SK-MEL-5 (cell line): ENCODE measurements around the gene SFR1. TPM values are rescaled to one million over a fixed set of nuclear protein-coding genes. Genes with fewer than 3 reads are reported as not detected.

Experiments
- DNase-seq: peaks from one replicate; pipeline ENCODE4 v3.0.0-alpha.2; 2016; ENCODE audit warnings: low read depth, low spot score
- in situ Hi-C: cut with HindIII; loops from 2 replicates; pipeline ENCODE4 v1.10.0; 2016; ENCODE audit warnings: low sequenced_read_pairs, high pct_unique_total_duplicates, low pct_unique_long_range_greater_than_20kb
- total RNA-seq: library from RNA; depleted of rRNA; stranded (reverse); fragments of >200 nt; shearing (Covaris generic); gene quantifications from 2 replicates; pipeline ENCODE4 v1.2.3, GENCODE V29; 2014

Gene SFR1
- total RNA-seq, 1 experiment from 2014 or later = 8.6 TPM

DNA sequence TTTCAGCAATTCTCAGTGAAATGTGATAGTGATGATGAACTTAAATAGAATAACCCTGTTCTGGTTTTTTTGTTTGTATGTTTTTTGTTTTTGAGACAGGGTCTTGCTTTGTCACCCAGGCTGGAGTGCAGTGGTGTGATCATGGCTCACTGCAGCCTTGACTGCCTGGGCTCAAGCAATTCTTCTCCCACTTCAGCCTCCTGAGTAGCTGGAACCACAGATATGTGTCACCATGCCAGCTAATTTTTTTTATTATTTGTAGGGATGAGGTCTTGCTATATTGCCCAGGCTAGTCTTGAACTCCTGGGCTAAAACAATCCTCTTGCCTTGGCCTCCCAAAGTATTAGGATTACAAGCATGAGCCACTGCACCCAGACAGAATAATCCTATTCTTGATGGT lies 22.0 kb upstream of the SFR1 start:
- in situ Hi-C loops = no loop called here

GRCh38 chr10:104100795-104101194 lies 21.2 kb upstream of the SFR1 start:
- DNase-seq = no peak
- in situ Hi-C loops = no loop called here

More for the DNA sequence above, 22.0 kb upstream of the SFR1 start:
- DNase-seq = no peak

DNA sequence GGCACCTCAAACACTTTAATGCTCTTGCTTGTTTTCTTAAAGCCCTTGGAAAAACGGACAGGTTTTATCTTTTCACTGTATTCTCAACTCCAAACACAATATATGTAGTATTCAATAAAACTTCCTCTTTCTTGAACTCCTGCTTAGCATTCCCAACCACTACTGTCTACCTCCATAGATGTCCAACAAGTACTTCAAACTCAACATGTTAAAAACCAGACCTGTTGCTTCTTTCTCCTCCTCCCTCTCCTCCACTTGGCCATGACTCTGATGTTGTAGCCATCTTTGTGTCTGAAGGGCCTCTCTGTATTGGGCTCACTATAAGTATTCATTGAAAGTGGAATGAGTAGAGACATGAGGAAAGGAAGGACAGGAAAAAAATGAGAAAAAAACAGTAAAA lies 20.1 kb upstream of the SFR1 start:
- in situ Hi-C loops = no loop called here
- DNase-seq = no peak

GRCh38 chr10:104103956-104104355 lies 18.0 kb upstream of the SFR1 start:
- in situ Hi-C loops = no loop called here
- no peak for DNase-seq

DNA sequence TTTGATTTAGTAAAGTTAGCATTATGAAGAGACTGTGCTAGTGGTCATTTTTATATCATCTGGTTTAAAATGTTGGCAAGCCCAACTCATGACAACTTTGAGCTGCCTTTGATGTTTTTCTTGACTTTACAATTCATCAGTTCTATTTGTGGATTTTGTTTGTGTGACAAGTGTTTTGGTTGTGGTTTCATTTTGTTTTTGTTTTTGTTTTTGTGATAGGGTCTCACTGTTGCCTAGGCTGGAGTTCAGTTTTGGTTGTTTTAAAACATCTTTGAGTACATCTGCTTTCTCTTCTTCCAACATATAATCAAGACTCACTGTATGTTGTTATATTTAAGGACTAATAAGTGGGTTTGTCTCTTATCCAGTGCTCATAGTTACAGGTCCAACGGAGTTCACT lies 17.6 kb upstream of the SFR1 start:
- no peak for DNase-seq
- in situ Hi-C loops = no loop called here

- DNase-seq = no peak
- in situ Hi-C loops = no loop called here
These were observed 17.0 kb upstream of the SFR1 start for GRCh38 chr10:104104926-104105325.

DNA sequence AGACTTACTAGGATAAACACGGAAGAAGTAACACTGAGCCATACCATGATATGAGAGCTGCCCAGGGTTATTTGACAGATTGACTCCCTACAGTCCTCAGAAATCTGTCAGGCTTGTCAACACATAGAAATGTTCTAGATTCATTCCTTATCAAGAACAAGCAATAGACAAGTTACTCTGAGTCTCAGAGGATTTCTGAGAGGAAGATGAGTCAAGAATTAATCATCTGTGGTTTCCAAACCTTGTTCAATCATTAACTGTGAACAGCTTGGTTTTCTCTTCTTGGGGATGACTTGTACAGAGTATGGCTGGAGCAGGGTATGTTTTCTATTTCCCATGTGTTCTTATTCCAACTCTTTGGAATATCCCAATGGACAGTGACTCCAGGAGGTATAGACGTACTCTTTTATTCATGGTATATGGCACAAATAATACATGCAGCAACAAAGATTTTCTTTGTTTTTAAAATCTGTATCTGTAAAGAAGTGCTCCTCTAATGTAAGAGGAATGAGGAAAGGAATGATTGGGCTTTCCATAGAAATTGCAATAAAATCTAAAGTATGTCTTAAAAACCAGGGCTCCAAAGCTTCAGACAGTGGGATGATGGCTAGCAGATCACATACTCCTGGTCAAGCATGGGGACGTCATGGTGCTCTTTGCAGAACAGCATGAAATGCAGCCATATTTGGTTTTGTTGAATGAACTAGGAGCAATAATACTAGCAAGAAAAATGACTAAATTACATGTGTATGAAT lies 11.9 kb upstream of the SFR1 start:
- in situ Hi-C loops = no loop called here
- DNase-seq = no peak

GRCh38 chr10:104113376-104113956 lies 8.5 kb upstream of the SFR1 start:
- no peak for DNase-seq
- in situ Hi-C loops = no loop called here

- in situ Hi-C loops = no loop called here
- DNase-seq = no peak
These were observed 4.1 kb upstream of the SFR1 start for GRCh38 chr10:104117839-104118323.

GRCh38 chr10:104119996-104120395 lies 2.0 kb upstream of the SFR1 start:
- in situ Hi-C loops = no loop called here
- DNase-seq = no peak

DNA sequence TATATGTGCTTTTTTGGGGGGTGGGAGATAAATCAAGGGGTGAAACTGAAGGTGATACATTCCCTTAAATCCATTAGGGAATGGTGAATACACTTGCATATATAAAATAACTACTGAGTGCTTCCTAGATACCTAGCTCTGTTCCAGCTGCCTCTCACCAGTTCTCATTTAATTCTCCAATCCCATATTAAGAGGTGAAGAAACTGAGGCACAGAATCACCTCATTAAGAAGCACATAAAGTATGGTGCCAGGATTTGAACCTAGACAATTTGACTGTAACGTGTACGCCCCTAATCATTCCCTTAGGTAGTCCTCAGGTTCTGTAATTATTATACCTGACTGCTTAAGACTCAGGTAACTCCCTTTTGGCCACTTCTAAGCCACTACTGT lies 1.5 kb upstream of the SFR1 start:
- no peak for DNase-seq
- in situ Hi-C loops = no loop called here

GRCh38 chr10:104120903-104121484 lies 977 bp upstream of the SFR1 start:
- in situ Hi-C loops = no loop called here

GRCh38 chr10:104122225-104123107 lies 495 bp downstream of the SFR1 start:
- in situ Hi-C loops = no loop called here
- peak; percentile 11 for DNase-seq

More at GRCh38 chr10:104120903-104121484, 977 bp upstream of the SFR1 start:
- DNase-seq = peak; percentile 88

DNA sequence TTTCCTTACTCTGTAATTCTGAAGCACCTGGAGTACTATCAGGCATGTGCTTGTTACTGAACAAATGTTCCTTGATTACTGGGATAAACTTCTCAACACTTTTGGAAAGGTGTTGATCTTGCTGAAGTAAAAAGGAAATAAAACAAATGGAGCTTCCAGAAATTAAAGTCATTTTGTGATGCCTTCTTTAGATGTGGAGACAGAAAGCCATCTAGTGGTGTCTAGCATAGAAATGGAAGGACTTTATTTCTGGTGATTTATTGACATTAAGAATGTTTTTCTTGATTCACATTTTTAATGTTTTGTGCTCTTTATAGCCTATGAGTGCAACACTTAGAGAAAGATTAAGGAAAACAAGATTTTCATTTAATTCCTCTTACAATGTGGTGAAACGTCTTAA lies 1.4 kb downstream of the SFR1 start:
- DNase-seq = peak; percentile 11

DNA sequence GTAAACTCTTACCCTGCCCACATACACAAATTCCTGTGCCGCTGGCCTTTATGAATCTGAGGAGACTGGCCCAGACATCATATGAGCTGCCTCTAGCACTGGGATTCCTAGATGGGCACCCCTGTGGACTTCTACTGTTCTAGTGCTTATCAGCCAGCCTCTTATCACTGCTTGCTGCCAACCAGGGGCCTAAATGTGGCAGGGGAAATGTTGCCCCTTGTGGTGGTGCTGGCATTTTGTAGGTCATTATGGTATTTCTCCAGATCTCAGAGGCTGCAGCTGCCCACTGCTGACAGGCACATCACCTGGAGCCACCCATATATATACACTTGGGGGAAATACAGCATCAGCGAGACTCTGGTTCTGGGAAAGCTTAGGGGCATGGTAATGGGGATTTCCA lies 5.4 kb downstream of the SFR1 start:
- in situ Hi-C loops = no loop called here
- DNase-seq = peak; percentile 50

More for the DNA sequence above, 1.4 kb downstream of the SFR1 start:
- in situ Hi-C loops = no loop called here

DNA sequence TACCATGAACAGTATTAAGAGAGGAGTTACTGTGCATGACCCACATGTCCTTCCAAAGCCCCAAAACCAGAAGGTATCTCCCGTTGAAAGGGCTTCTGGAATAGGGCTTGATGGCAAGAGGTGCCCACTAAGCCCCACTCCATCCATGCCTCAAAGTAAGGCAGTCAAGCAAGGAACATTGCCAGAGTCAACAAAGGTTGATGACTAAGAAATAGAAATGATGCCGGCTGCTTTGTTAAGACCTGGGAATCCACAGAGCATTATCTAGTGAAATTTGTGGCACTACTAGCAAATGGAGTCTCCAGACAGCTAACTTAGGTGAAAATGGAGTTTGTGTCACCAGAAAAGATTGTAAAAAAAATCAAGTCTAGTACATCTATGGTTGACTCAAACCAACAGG lies 6.2 kb downstream of the SFR1 start:
- in situ Hi-C loops = no loop called here
- DNase-seq = no peak

- in situ Hi-C loops = no loop called here
- DNase-seq = no peak
These were observed 8.1 kb downstream of the SFR1 start for GRCh38 chr10:104130041-104130440.

GRCh38 chr10:104138131-104138530 lies 16.2 kb downstream of the SFR1 start:
- DNase-seq = no peak
- in situ Hi-C loops = no loop called here
